Neural cell (in vitro differentiated cells): Measurements from ENCODE around the gene HSPA12A. TPM values are rescaled to one million over a fixed set of nuclear protein-coding genes. Genes with fewer than 3 reads are reported as not detected.

ENCODE experiments used
- polyA plus RNA-seq: library from polyadenylated mRNA; depleted of rRNA; stranded (reverse); fragments of >200 nt; gene quantifications from 2 replicates; pipeline ENCODE4 v1.2.3, GENCODE V29; 2014

The HSPA12A gene
- polyA plus RNA-seq, 1 donor from 2014 or later = 5.9 TPM

Other genes starting within 250 kb of the HSPA12A start
- not detected in 2 replicates for gene PNLIP, start 196.6 kb downstream of the HSPA12A start, polyA plus RNA-seq
- gene PNLIPRP1, start 151.6 kb downstream of the HSPA12A start, polyA plus RNA-seq = not detected in 2 replicates
- not detected in 2 replicates for gene PNLIPRP2, start 121.6 kb downstream of the HSPA12A start, polyA plus RNA-seq
- gene ENO4, start 106.9 kb upstream of the HSPA12A start, polyA plus RNA-seq = 0.51 and 3.2 TPM in 2 replicates